ENCODE data around the gene SNX11. TPM values are rescaled to one million over a fixed set of nuclear protein-coding genes. Genes with fewer than 3 reads are reported as not detected.

Gene SNX11
- total and polyA plus RNA-seq, 4 donors, result 6.4 to 11.4 (median 8.5) TPM

- DNase-seq (ENCODE audit: low spot score), result no peak
- Histone ChIP-seq H3K9me3 (ENCODE audit: control insufficient read depth in 4 of 4, low read length in 3 of 4) (no peaks in the 10 kb centered on the region), H3K9ac (ENCODE audit: low read depth in 1 of 2, low read length in 2 of 2) (no peak overlapping the region), H3K36me3 (ENCODE audit: control insufficient read depth in 4 of 4, insufficient read depth in 3 of 4, low read depth in 1 of 4, low read length in 3 of 4) (no peaks in the 10 kb centered on the region), H3K4me3 (ENCODE audit: low read depth in 1 of 3, low read length in 3 of 3) (no peak overlapping the region), H3K27ac (ENCODE audit: low read depth in 1 of 2, low read length in 2 of 2) (no peak overlapping the region), H3K4me1 (ENCODE audit: control insufficient read depth in 4 of 4, insufficient read depth in 4 of 4, low read length in 3 of 4) (peaks cover 1 to 22% (median 14%) of the 10 kb centered on the region in 4 donors), H3K27me3 (ENCODE audit: control insufficient read depth in 4 of 4, insufficient read depth in 4 of 4, low read length in 3 of 4) (no peaks in the 10 kb centered on the region)
- 80% methylated on average over 14 of the region's 14 CpGs for WGBS
- TF ChIP-seq FOXA1 (IDR thresholded peaks at IDR 0.05) (no peak), MAX (IDR thresholded peaks at IDR 0.05) (no peak), ZBTB33 (IDR thresholded peaks at IDR 0.05) (no peak), GABPA (IDR thresholded peaks at IDR 0.05 in 1 of 2, conservative IDR thresholded peaks at IDR 0.05 in 1 of 2) (no peak), REST (IDR thresholded peaks at IDR 0.05) (no peak), HNF4A (conservative IDR thresholded peaks at IDR 0.05) (no peak), YY1 (IDR thresholded peaks at IDR 0.05) (no peak), NR2F2 (IDR thresholded peaks at IDR 0.05) (no peak), JUND (IDR thresholded peaks at IDR 0.05) (no peak), HNF4G (IDR thresholded peaks at IDR 0.05) (no peak), SP1 (IDR thresholded peaks at IDR 0.05) (no peak), FOXA2 (IDR thresholded peaks at IDR 0.05) (no peak), EGR1 (IDR thresholded peaks at IDR 0.05; ENCODE audit: low read depth in 2 of 2) (no peak), RAD21 (IDR thresholded peaks at IDR 0.05) (no peak), RXRA (IDR thresholded peaks at IDR 0.05) (no peak)
Observed at GRCh38 chr17:48102798-48103715, 4.5 kb upstream of the SNX11 start.

GRCh38 chr17:48104440-48104839, 3.1 kb upstream of the SNX11 start:
- Histone ChIP-seq H3K36me3 (ENCODE audit: control insufficient read depth in 4 of 4, insufficient read depth in 3 of 4, low read depth in 1 of 4, low read length in 3 of 4) (no peaks in the 10 kb centered on the region), H3K27ac (ENCODE audit: low read depth in 1 of 2, low read length in 2 of 2) (no peak overlapping the region), H3K4me3 (ENCODE audit: low read depth in 1 of 3, low read length in 3 of 3) (no peak overlapping the region), H3K4me1 (ENCODE audit: control insufficient read depth in 4 of 4, insufficient read depth in 4 of 4, low read length in 3 of 4) (peaks cover 1 to 31% (median 21%) of the 10 kb centered on the region in 4 donors), H3K9ac (ENCODE audit: low read depth in 1 of 2, low read length in 2 of 2) (no peak overlapping the region), H3K9me3 (ENCODE audit: control insufficient read depth in 4 of 4, low read length in 3 of 4) (no peaks in the 10 kb centered on the region), H3K27me3 (ENCODE audit: control insufficient read depth in 4 of 4, insufficient read depth in 4 of 4, low read length in 3 of 4) (no peaks in the 10 kb centered on the region)
- no peak for DNase-seq (ENCODE audit: low spot score)
- 89% methylated on average over 7 of the region's 7 CpGs for WGBS
- no peak for TF ChIP-seq HNF4G (IDR thresholded peaks at IDR 0.05)

All from liver (tissue), 9 donors.